ENCODE measurements around the gene RNF169. TPM values are rescaled to one million over a fixed set of nuclear protein-coding genes. Genes with fewer than 3 reads are reported as not detected.

The RNF169 gene
- total RNA-seq, 1 donor from 2014 or later: 11.7 TPM

- TF ChIP-seq CTCF (conservative IDR thresholded peaks at IDR 0.05; ENCODE audit: low read depth, low read length): no peak
- H3K4me3 ChIP-seq (ENCODE audit: low read depth, low read length): no peak overlapping the region
- DNase-seq (ENCODE audit: low read depth): no peak
These were observed 96.2 kb downstream of the RNF169 start for GRCh38 chr11:74844865-74845264.

- H3K4me3 ChIP-seq (ENCODE audit: low read depth, low read length): no peak overlapping the region
- TF ChIP-seq CTCF (conservative IDR thresholded peaks at IDR 0.05; ENCODE audit: low read depth, low read length): no peak
- no peak for DNase-seq (ENCODE audit: low read depth)
These were observed 97.4 kb downstream of the RNF169 start for GRCh38 chr11:74845978-74846517.

GRCh38 chr11:74846770-74847169 lies 98.1 kb downstream of the RNF169 start:
- TF ChIP-seq CTCF (conservative IDR thresholded peaks at IDR 0.05; ENCODE audit: low read depth, low read length): no peak
- no peak for DNase-seq (ENCODE audit: low read depth)
- no peak overlapping the region for H3K4me3 ChIP-seq (ENCODE audit: low read depth, low read length)

- TF ChIP-seq CTCF (conservative IDR thresholded peaks at IDR 0.05; ENCODE audit: low read depth, low read length): no peak
- no peak overlapping the region for H3K4me3 ChIP-seq (ENCODE audit: low read depth, low read length)
- DNase-seq (ENCODE audit: low read depth): no peak
These were observed 98.7 kb downstream of the RNF169 start for GRCh38 chr11:74847395-74847794.

- H3K4me3 ChIP-seq (ENCODE audit: low read depth, low read length): no peak overlapping the region
- TF ChIP-seq CTCF (conservative IDR thresholded peaks at IDR 0.05; ENCODE audit: low read depth, low read length): no peak
- DNase-seq (ENCODE audit: low read depth): no peak
These were observed 99.2 kb downstream of the RNF169 start for GRCh38 chr11:74847895-74848294.

GRCh38 chr11:74849525-74850391 lies 101.1 kb downstream of the RNF169 start:
- DNase-seq (ENCODE audit: low read depth): no peak
- TF ChIP-seq CTCF (conservative IDR thresholded peaks at IDR 0.05; ENCODE audit: low read depth, low read length): no peak

More at GRCh38 chr11:74849525-74850391, 101.1 kb downstream of the RNF169 start:
- H3K4me3 ChIP-seq (ENCODE audit: low read depth, low read length): no peak overlapping the region
